ENCODE data around the gene TPMT.
"Not testable (repeated sequence)": the region's sequence is repeated elsewhere in the genome, so short reads cannot be mapped to it uniquely, and the experiment has no call there.

TPMT gene

GRCh38 chr6:18161431-18161830 lies 6.6 kb upstream of the TPMT start:
- no peak for DNase-seq (ENCODE audit: low read depth)
- TF ChIP-seq CTCF (IDR thresholded peaks at IDR 0.05; ENCODE audit: low read length, missing control alignments): no peak
- H3K4me3 ChIP-seq (replicated peaks; ENCODE audit: low read depth, low read length): no peak overlapping the region

- no peak for DNase-seq (ENCODE audit: low read depth)
These were observed 6.0 kb upstream of the TPMT start for GRCh38 chr6:18160911-18161310.

GRCh38 chr6:18155864-18156421 lies 1.1 kb upstream of the TPMT start:
- DNase-seq (ENCODE audit: low read depth): peak; percentile 22
- peak; percentile 28 for TF ChIP-seq CTCF (IDR thresholded peaks at IDR 0.05; ENCODE audit: low read length, missing control alignments)
- H3K4me3 ChIP-seq (replicated peaks; ENCODE audit: low read depth, low read length): peak overlapping the region; percentile 93

More at GRCh38 chr6:18160911-18161310, 6.0 kb upstream of the TPMT start:
- no peak overlapping the region for H3K4me3 ChIP-seq (replicated peaks; ENCODE audit: low read depth, low read length)
- TF ChIP-seq CTCF (IDR thresholded peaks at IDR 0.05; ENCODE audit: low read length, missing control alignments): no peak

GRCh38 chr6:18155150-18155863 lies 430 bp upstream of the TPMT start, which contains the start of gene KDM1B:
Gene KDM1B (plus strand): TSS chr6:18155422. CDS start chr6:18159896, 4,474 bp downstream.
- DNase-seq (ENCODE audit: low read depth): peak; percentile 99
- no peak for TF ChIP-seq CTCF (IDR thresholded peaks at IDR 0.05; ENCODE audit: low read length, missing control alignments)
- H3K4me3 ChIP-seq (replicated peaks; ENCODE audit: low read depth, low read length): peak within 1 kb of the TSS; percentile 95

GRCh38 chr6:18153311-18153703 lies 1.6 kb downstream of the TPMT start:
- TF ChIP-seq CTCF (IDR thresholded peaks at IDR 0.05; ENCODE audit: low read length, missing control alignments): no peak
- no peak overlapping the region for H3K4me3 ChIP-seq (replicated peaks; ENCODE audit: low read depth, low read length)

GRCh38 chr6:18151801-18152200 lies 3.1 kb downstream of the TPMT start:
- no peak for DNase-seq (ENCODE audit: low read depth)
- no peak for TF ChIP-seq CTCF (IDR thresholded peaks at IDR 0.05; ENCODE audit: low read length, missing control alignments)
- H3K4me3 ChIP-seq (replicated peaks; ENCODE audit: low read depth, low read length): no peak overlapping the region

More at GRCh38 chr6:18153311-18153703, 1.6 kb downstream of the TPMT start:
- DNase-seq (ENCODE audit: low read depth): no peak

- DNase-seq (ENCODE audit: low read depth); H3K4me3 ChIP-seq (replicated peaks; ENCODE audit: low read depth, low read length): not testable (repeated sequence)
These were observed 3.5 kb downstream of the TPMT start for GRCh38 chr6:18151391-18151790.

All from fibroblast of pulmonary artery (primary cell).